HEK293 (cell line): ENCODE data around the gene CNGB1.
A peak's percentile ranks its signal among the peaks of the same experiment; 100 is the strongest.

Experiments used
- CTCF ChIA-PET: fragments of 350-600 bp; formaldehyde crosslinking; extraction: SDS; loops from one replicate; lab custom pipeline; 2021; ENCODE audit warnings: antibody characterized with exemption; lab: Yijun Ruan, JAX
- POLR2A ChIA-PET: fragments of 300-600 bp; formaldehyde crosslinking; extraction: SDS; loops from one replicate; lab custom pipeline; 2020; ENCODE audit warnings: antibody characterized with exemption, inconsistent platforms; lab: Yijun Ruan, JAX
- H3K27ac ChIP-seq: fragments of 200-500 bp; sonication (Bioruptor generic); 2 replicates; pipeline ENCODE4 v1.5.1; 2014; ENCODE audit warnings: low read depth, low read length, control low read depth, inconsistent platforms; ENCODE audit errors: extremely low read depth
- H3K36me3 ChIP-seq, 2 experiments: fragments of 200-500 bp in 1 of 2; sonication (Bioruptor generic) in 1 of 2; 1 replicate in 1 of 2; 2 replicates in 1 of 2; pipeline ENCODE4 v1.5.1; 2014 to 2017; ENCODE audit warnings: inconsistent platforms in 2 of 2, low read length in 2 of 2; ENCODE audit not compliant: control insufficient read depth in 2 of 2, insufficient read depth in 1 of 2
- H3K4me1 ChIP-seq: fragments of 200-500 bp; sonication (Bioruptor generic); 2 replicates; pipeline ENCODE4 v1.5.1; 2014; ENCODE audit warnings: mild to moderate bottlenecking, low read length, inconsistent platforms; ENCODE audit not compliant: control insufficient read depth, insufficient read depth
- H3K4me3 ChIP-seq: 2 replicates; pipeline ENCODE4 v1.5.1; 2011; ENCODE audit warnings: low read depth, mild to moderate bottlenecking, control low read depth, low read length, moderate library complexity
- H3K9me3 ChIP-seq: fragments of 200-500 bp; sonication (Bioruptor generic); 2 replicates; pipeline ENCODE4 v1.5.1; 2014; ENCODE audit warnings: low read depth, low read length, inconsistent platforms; ENCODE audit not compliant: control insufficient read depth, insufficient read depth
- HOXC10 ChIP-seq: sonication (generic); formaldehyde crosslinking; IDR thresholded peaks from 2 replicates; pipeline ENCODE4 v1.8.1; 2023; ENCODE audit warnings: mild to moderate bottlenecking, missing genetic modification reagents
- MYNN ChIP-seq: fragments of 450-650 bp; formaldehyde crosslinking; IDR thresholded peaks from 2 replicates; pipeline ENCODE4 v1.5.1; 2016; ENCODE audit warnings: missing biosample characterization, missing genetic modification characterization, borderline replicate concordance
- PRDM10 ChIP-seq: fragments of 450-650 bp; formaldehyde crosslinking; IDR thresholded peaks from 2 replicates; pipeline ENCODE4 v1.5.1; 2016; ENCODE audit warnings: missing biosample characterization, missing genetic modification characterization
- ZBTB6 ChIP-seq: fragments of 450-650 bp; formaldehyde crosslinking; IDR thresholded peaks from 2 replicates; pipeline ENCODE4 v1.5.1; 2017; ENCODE audit warnings: missing biosample characterization, missing genetic modification characterization
- ZIC2 ChIP-seq: fragments of 450-650 bp; formaldehyde crosslinking; IDR thresholded peaks from 2 replicates; pipeline ENCODE4 v1.5.1; 2016; ENCODE audit warnings: missing biosample characterization, missing genetic modification characterization
- ZNF114 ChIP-seq: fragments of 450-650 bp; formaldehyde crosslinking; IDR thresholded peaks from 2 replicates; pipeline ENCODE4 v1.5.0; 2017; ENCODE audit warnings: missing biosample characterization, missing genetic modification characterization
- ZNF146 ChIP-seq: fragments of 450-650 bp; formaldehyde crosslinking; IDR thresholded peaks from 2 replicates; pipeline ENCODE4 v1.5.1; 2016; ENCODE audit warnings: missing biosample characterization, missing genetic modification characterization
- ZNF16 ChIP-seq: fragments of 450-650 bp; formaldehyde crosslinking; IDR thresholded peaks from 2 replicates; pipeline ENCODE4 v1.5.1; 2016; ENCODE audit warnings: low read depth, missing biosample characterization, missing genetic modification characterization
- ZNF23 ChIP-seq: fragments of 450-650 bp; formaldehyde crosslinking; IDR thresholded peaks from 2 replicates; pipeline ENCODE4 v1.5.1; 2016; ENCODE audit warnings: missing biosample characterization, missing genetic modification characterization, borderline replicate concordance
- ZNF302 ChIP-seq: fragments of 450-650 bp; formaldehyde crosslinking; IDR thresholded peaks from 2 replicates; pipeline ENCODE4 v1.5.1; 2016; ENCODE audit warnings: missing biosample characterization, missing genetic modification characterization, low read depth
- ZNF341 ChIP-seq: fragments of 450-650 bp; formaldehyde crosslinking; IDR thresholded peaks from 2 replicates; pipeline ENCODE4; 2016; ENCODE audit warnings: low read depth, missing biosample characterization, missing genetic modification characterization
- ZNF366 ChIP-seq: fragments of 450-650 bp; formaldehyde crosslinking; conservative IDR thresholded peaks from 2 replicates; pipeline ENCODE4 v1.5.1; 2016; ENCODE audit warnings: missing biosample characterization, missing genetic modification characterization
- ZNF391 ChIP-seq: fragments of 450-650 bp; formaldehyde crosslinking; IDR thresholded peaks from 2 replicates; pipeline ENCODE4 v1.5.1; 2016; ENCODE audit warnings: low read depth, missing biosample characterization, missing genetic modification characterization, borderline replicate concordance
- ZNF513 ChIP-seq: fragments of 450-650 bp; IDR thresholded peaks from 2 replicates; pipeline ENCODE4 v1.5.1; 2018; ENCODE audit warnings: missing biosample characterization, missing genetic modification characterization
- ZNF521 ChIP-seq: fragments of 450-650 bp; formaldehyde crosslinking; IDR thresholded peaks from 2 replicates; pipeline ENCODE4 v1.5.1; 2017; ENCODE audit warnings: missing biosample characterization, mild to moderate bottlenecking, missing genetic modification characterization
- ZNF624 ChIP-seq: fragments of 450-650 bp; formaldehyde crosslinking; IDR thresholded peaks from 2 replicates; pipeline ENCODE4 v1.5.1; 2017; ENCODE audit warnings: missing biosample characterization, missing genetic modification characterization
- ZNF792 ChIP-seq: fragments of 450-650 bp; formaldehyde crosslinking; IDR thresholded peaks from 2 replicates; pipeline ENCODE4 v1.5.1; 2016; ENCODE audit warnings: missing biosample characterization, missing genetic modification characterization
- ZSCAN4 ChIP-seq: fragments of 450-650 bp; formaldehyde crosslinking; IDR thresholded peaks from 2 replicates; pipeline ENCODE4 v1.5.1; 2017; ENCODE audit warnings: missing biosample characterization, missing genetic modification characterization
- ZSCAN5A ChIP-seq: fragments of 450-650 bp; formaldehyde crosslinking; IDR thresholded peaks from 2 replicates; pipeline ENCODE4 v1.5.1; 2016; ENCODE audit warnings: missing biosample characterization, missing genetic modification characterization
- ZXDB ChIP-seq: fragments of 450-650 bp; formaldehyde crosslinking; IDR thresholded peaks from 2 replicates; pipeline ENCODE4 v1.5.1; 2016; ENCODE audit warnings: missing biosample characterization, missing genetic modification characterization

The CNGB1 gene

GRCh38 chr16:57949595-57950238, 21.2 kb downstream of the CNGB1 start:
- Histone ChIP-seq H3K4me1 (no peaks in the 10 kb centered on the region), H3K27ac (no peak overlapping the region), H3K4me3 (no peak overlapping the region), H3K36me3 (no peaks in the 10 kb centered on the region), H3K9me3 (no peaks in the 10 kb centered on the region)
- ChIA-PET CTCF (interaction anchor here (0.7 kb wide), 1 partner anchor 522 kb away, joined by 3 read pairs; no protein-coding TSS in a partner anchor), POLR2A (no interaction called here)
- TF ChIP-seq ZNF23 (tag by site-specific recombination) (no peak), ZNF114 (tag by site-specific recombination) (no peak), ZNF302 (tag by site-specific recombination) (no peak), ZNF146 (peak; percentile 96)

- no peaks in the 10 kb centered on the region for H3K36me3 ChIP-seq
- POLR2A ChIA-PET, result no interaction called here
- no peaks in the 10 kb centered on the region for H3K9me3 ChIP-seq
- peak; percentile 89 for TF ChIP-seq ZNF513 (tag by site-specific recombination)
- no peak for TF ChIP-seq ZNF521 (tag by site-specific recombination)
- TF ChIP-seq ZIC2 (tag by site-specific recombination), result 0 out of 2 replicates have a peak, but pooled peaks have one; percentile 41
- TF ChIP-seq ZBTB6 (tag by site-specific recombination), result no peak
- TF ChIP-seq ZNF792, result no peak
- no peak for TF ChIP-seq HOXC10 (CRISPR knock-in tag)
- TF ChIP-seq ZXDB (tag by site-specific recombination), result no peak
- no peak overlapping the region for H3K4me3 ChIP-seq
- CTCF ChIA-PET, result no interaction called here
- H3K27ac ChIP-seq, result no peak overlapping the region
- no peaks in the 10 kb centered on the region for H3K4me1 ChIP-seq
Measured at GRCh38 chr16:57949013-57949412, 21.9 kb downstream of the CNGB1 start.

- no peak overlapping the region for H3K27ac ChIP-seq
- no peak for TF ChIP-seq ZNF624 (tag by site-specific recombination)
- TF ChIP-seq ZNF366 (tag by site-specific recombination), result no peak
- no peak for TF ChIP-seq MYNN (tag by site-specific recombination)
- peak; percentile 77 for TF ChIP-seq ZNF16
- TF ChIP-seq PRDM10, result no peak
- TF ChIP-seq ZNF341 (tag by site-specific recombination), result no peak
- TF ChIP-seq ZSCAN5A, result no peak
- TF ChIP-seq ZNF391 (tag by site-specific recombination), result no peak
- TF ChIP-seq ZSCAN4, result no peak
- H3K4me1 ChIP-seq, result no peaks in the 10 kb centered on the region
- CTCF ChIA-PET, result interaction anchor here (0.9 kb wide), 1 partner anchor 14 kb away, joined by 3 read pairs; no protein-coding TSS in a partner anchor
- no peaks in the 10 kb centered on the region for H3K9me3 ChIP-seq
- H3K4me3 ChIP-seq, result no peak overlapping the region
- POLR2A ChIA-PET, result no interaction called here
- no peaks in the 10 kb centered on the region for H3K36me3 ChIP-seq
Measured at GRCh38 chr16:57948027-57948426, 22.9 kb downstream of the CNGB1 start.
